ENCODE measurements around the gene SLC44A3.

DNA sequence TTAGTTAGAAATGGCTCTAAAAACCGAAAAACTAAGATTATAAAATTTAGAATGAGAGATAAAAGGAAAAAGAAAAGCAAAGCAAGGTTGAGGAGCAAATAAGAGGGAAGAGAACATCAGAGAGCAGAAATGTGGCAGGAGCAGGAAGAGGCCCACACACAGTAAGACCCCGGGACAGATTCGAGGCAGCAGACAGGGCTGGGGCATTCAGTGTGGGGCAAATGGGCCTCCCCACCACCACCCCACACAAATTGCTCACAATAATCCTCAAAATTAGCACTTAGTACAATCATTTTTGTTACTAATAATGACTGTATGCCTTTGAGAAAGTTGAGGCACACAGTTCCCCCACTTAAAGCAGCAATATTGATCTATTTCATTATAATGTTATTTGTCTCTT is 17.1 kb upstream of the SLC44A3 start:
- TF ChIP-seq, protein P1, sequence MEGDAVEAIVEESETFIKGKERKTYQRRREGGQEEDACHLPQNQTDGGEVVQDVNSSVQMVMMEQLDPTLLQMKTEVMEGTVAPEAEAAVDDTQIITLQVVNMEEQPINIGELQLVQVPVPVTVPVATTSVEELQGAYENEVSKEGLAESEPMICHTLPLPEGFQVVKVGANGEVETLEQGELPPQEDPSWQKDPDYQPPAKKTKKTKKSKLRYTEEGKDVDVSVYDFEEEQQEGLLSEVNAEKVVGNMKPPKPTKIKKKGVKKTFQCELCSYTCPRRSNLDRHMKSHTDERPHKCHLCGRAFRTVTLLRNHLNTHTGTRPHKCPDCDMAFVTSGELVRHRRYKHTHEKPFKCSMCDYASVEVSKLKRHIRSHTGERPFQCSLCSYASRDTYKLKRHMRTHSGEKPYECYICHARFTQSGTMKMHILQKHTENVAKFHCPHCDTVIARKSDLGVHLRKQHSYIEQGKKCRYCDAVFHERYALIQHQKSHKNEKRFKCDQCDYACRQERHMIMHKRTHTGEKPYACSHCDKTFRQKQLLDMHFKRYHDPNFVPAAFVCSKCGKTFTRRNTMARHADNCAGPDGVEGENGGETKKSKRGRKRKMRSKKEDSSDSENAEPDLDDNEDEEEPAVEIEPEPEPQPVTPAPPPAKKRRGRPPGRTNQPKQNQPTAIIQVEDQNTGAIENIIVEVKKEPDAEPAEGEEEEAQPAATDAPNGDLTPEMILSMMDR (IDR thresholded peaks at IDR 0.05), result no peak
- TF ChIP-seq ZFX (IDR thresholded peaks at IDR 0.05; ENCODE audit: borderline replicate concordance), result no peak
